MCF 10A (cell line): Measurements from ENCODE around the gene DNAJC16. TPM values are rescaled to one million over a fixed set of nuclear protein-coding genes. Genes with fewer than 3 reads are reported as not detected.

Source experiments
- BruUV-seq: library from RNA; stranded (reverse); fragments of 400-500 nt; replicated peaks from 2 replicates; lab custom pipeline; 2021; lab: Mats Ljungman, UMichigan
- CTCF ChIA-PET: fragments of 300-600 bp; sonication (Branson Sonifier 250); formaldehyde crosslinking; extraction: SDS; loops from one replicate; lab custom pipeline; 2021; ENCODE audit warnings: antibody characterized with exemption, inconsistent platforms; lab: Yijun Ruan, JAX
- POLR2A ChIA-PET: fragments of 300-600, 350-650 bp; sonication (Branson Sonifier 250); formaldehyde crosslinking; extraction: SDS; loops from one replicate; lab custom pipeline; 2020; ENCODE audit warnings: antibody characterized with exemption, inconsistent platforms; lab: Yijun Ruan, JAX
- DNase-seq: peaks from one replicate; pipeline ENCODE4 v3.0.0-alpha.2; 2018; ENCODE audit not compliant: unreplicated experiment
- H3K27ac Mint-ChIP-seq: one replicate; pipeline ENCODE4 v1.8.0; 2022; ENCODE audit warnings: mild to moderate bottlenecking, low read depth, mixed read lengths; ENCODE audit not compliant: unreplicated experiment
- H3K27me3 Mint-ChIP-seq: one replicate; pipeline ENCODE4 v1.8.0; 2022; ENCODE audit warnings: mixed read lengths; ENCODE audit not compliant: insufficient read depth, unreplicated experiment
- H3K36me3 Mint-ChIP-seq: one replicate; pipeline ENCODE4 v1.8.0; 2022; ENCODE audit warnings: mild to moderate bottlenecking, moderate library complexity, mixed read lengths; ENCODE audit not compliant: insufficient read depth, unreplicated experiment
- H3K4me1 Mint-ChIP-seq: one replicate; pipeline ENCODE4 v1.8.0; 2022; ENCODE audit warnings: mixed read lengths; ENCODE audit not compliant: insufficient read depth, unreplicated experiment
- H3K4me3 Mint-ChIP-seq: one replicate; pipeline ENCODE4 v1.8.0; 2022; ENCODE audit warnings: mild to moderate bottlenecking, moderate library complexity, mixed read lengths; ENCODE audit not compliant: unreplicated experiment
- H3K9me3 Mint-ChIP-seq: one replicate; pipeline ENCODE4 v1.8.0; 2022; ENCODE audit warnings: mixed read lengths; ENCODE audit not compliant: unreplicated experiment
- CTCF ChIP-seq: fragments of 200-600 bp; IDR thresholded peaks from one replicate; pipeline ENCODE4 v1.8.0; 2022; ENCODE audit warnings: antibody characterized with exemption, mild to moderate bottlenecking; ENCODE audit not compliant: unreplicated experiment
- intact Hi-C: fragments of 100-400 bp; cut with micrococcal nuclease; formaldehyde crosslinking; loops from 2 replicates; pipeline ENCODE4 v1.14.1; 2022
- total RNA-seq: library from RNA; stranded (reverse); gene quantifications from 2 replicates; pipeline ENCODE4 v1.2.3, GENCODE V29; 2022

DNAJC16 gene
- total RNA-seq, 1 experiment from 2014 or later, result 17.2 TPM

- no peaks in the 10 kb centered on the region for H3K9me3 Mint-ChIP-seq
- no peaks in the 10 kb centered on the region for H3K27me3 Mint-ChIP-seq
- peak overlapping the region; percentile 75 for H3K4me3 Mint-ChIP-seq
- BruUV-seq, result TSS peak; percentile 71
- peak overlapping the region; percentile 86 for H3K27ac Mint-ChIP-seq
- no peak for TF ChIP-seq CTCF
- POLR2A ChIA-PET, result interaction anchor here (0.8 to 6.8 kb wide), 7 partner anchors 7 to 90 kb away, joined by 3 to 78 read pairs (median 30); partner anchors contain the start of gene DNAJC16
- no peak for DNase-seq
- CTCF ChIA-PET, result interaction anchor here (0.7 kb wide), 1 partner anchor 422 kb away, joined by 3 read pairs; no protein-coding TSS in a partner anchor
- peaks cover 13% of the 10 kb centered on the region for H3K36me3 Mint-ChIP-seq
- intact Hi-C loops, result loop anchor here (2.0 to 5.0 kb wide), 2 partner anchors 64 to 86 kb away; no protein-coding TSS in a partner anchor
- peaks cover 25% of the 10 kb centered on the region for H3K4me1 Mint-ChIP-seq
Observed at GRCh38 chr1:15616373-15617172, 89.9 kb downstream of the DNAJC16 start.

- ChIA-PET CTCF (interaction anchor here (1.2 kb wide), 1 partner anchor 21 kb away, joined by 4 read pairs; no protein-coding TSS in a partner anchor), POLR2A (interaction anchor here (0.6 to 6.8 kb wide), 28 partner anchors 8 to 464 kb away, joined by 3 to 78 read pairs (median 6); partner anchors contain the start of genes CASP9, DNAJC16, SPEN and TMEM51)
- Mint-ChIP-seq H3K27me3 (no peaks in the 10 kb centered on the region), H3K9me3 (no peaks in the 10 kb centered on the region), H3K36me3 (peaks cover 18% of the 10 kb centered on the region), H3K27ac (peak within 1 kb of the TSS; percentile 86), H3K4me3 (peak within 1 kb of the TSS; percentile 75), H3K4me1 (peaks cover 29% of the 10 kb centered on the region)
- peak; percentile 99 for DNase-seq
- BruUV-seq, result no TSS peak
- TF ChIP-seq CTCF, result no peak
- intact Hi-C loops, result loop anchor here (1.0 to 5.0 kb wide), 3 partner anchors 63 to 91 kb away; partner anchors contain the start of gene DNAJC16
Observed at GRCh38 chr1:15617173-15618076, 90.8 kb downstream of the DNAJC16 start, which contains the start of gene DDI2. DDI2 (plus strand) TSS chr1:15617458; CDS start chr1:15617671, 213 bp downstream.

GRCh38 chr1:15618077-15618654 lies 91.5 kb downstream of the DNAJC16 start:
- TF ChIP-seq CTCF, result no peak
- Mint-ChIP-seq H3K9me3 (no peaks in the 10 kb centered on the region), H3K4me3 (peak overlapping the region; percentile 75), H3K27me3 (no peaks in the 10 kb centered on the region), H3K36me3 (peaks cover 18% of the 10 kb centered on the region), H3K27ac (peak overlapping the region; percentile 78), H3K4me1 (peaks cover 37% of the 10 kb centered on the region)
- ChIA-PET POLR2A (interaction anchor here (0.6 to 6.8 kb wide), 38 partner anchors 9 to 1821 kb away, joined by 3 to 78 read pairs (median 4); partner anchors contain the start of genes CASP9, DNAJC16, RCC2 and SPEN), CTCF (interaction anchor here (1.2 to 1.6 kb wide), 3 partner anchors 21 to 123 kb away, joined by 3 to 6 read pairs (median 4); no protein-coding TSS in a partner anchor)
- DNase-seq, result peak; percentile 9
- BruUV-seq, result no TSS peak
- intact Hi-C loops, result loop anchor here (1.0 to 5.0 kb wide), 2 partner anchors 84 to 92 kb away; partner anchors contain the start of gene DNAJC16
